ENCODE measurements around the gene SCN5A.

The SCN5A gene

GRCh38 chr3:38647217-38647970 lies 2.1 kb downstream of the SCN5A start:
- DNase-seq = no peak

DNA sequence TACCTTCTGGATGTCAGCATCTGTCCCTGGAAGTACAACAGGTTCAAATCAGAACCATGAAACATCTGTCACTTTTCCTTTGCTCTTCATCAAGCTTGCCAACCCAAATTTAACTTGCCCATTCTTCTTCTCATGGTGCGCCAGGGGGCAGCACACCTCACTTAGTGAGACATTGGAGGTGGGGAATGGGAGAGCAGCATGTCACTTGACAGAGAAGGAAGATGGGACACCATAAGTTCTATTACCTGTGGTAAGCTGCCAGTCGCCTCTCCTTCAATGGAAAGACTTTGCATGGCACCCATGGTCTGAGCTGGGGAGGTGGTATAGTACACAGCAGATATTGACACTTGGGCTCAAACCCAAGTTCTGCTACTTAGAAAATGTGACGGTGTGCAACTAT lies 2.9 kb downstream of the SCN5A start:
- DNase-seq = no peak

DNA sequence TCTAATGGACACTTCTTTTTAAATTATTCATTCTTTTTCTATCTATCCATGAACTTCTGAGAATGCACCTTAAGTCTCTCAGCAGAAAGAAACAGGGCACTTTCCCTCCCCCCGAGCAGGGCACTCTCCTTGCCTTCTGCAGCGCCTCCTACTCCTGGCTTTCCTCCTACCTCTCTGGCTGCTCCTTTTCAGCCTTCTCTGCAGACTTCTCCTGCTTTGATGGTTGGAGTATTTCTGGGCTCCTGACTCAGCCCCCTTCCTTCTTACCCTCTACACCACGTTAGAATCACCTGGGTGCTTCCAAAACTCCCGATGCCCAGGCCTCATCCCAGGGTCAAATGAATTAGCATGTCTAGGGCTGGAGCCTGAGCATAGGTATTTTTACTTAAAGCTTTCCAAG lies 3.4 kb downstream of the SCN5A start:
- DNase-seq = no peak

- no peak for DNase-seq
Observed at GRCh38 chr3:38645601-38646000, 3.9 kb downstream of the SCN5A start.

DNA sequence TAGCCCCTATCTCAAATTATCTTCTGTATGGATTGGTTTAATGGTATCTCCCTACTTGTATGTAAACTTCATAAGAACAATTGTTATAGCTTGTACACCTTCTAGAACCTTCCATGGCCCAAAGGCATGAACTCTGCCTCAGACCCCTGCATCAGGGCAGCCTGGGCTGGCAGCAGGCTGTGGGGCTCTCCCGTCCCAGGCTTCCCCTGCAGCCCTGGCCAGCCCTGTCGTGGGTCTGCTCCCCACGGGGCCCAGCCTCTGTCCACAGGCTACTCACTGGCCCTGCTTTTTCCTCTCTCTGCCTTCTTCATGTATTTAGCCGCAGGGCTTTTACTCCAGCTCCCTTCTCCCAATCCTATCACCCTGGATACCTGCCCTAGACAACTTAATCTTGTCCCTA lies 4.4 kb downstream of the SCN5A start:
- DNase-seq = no peak

GRCh38 chr3:38644662-38645053 lies 4.8 kb downstream of the SCN5A start:
- no peak for DNase-seq

- DNase-seq = no peak
Observed at GRCh38 chr3:38644016-38644661, 5.3 kb downstream of the SCN5A start.

DNA sequence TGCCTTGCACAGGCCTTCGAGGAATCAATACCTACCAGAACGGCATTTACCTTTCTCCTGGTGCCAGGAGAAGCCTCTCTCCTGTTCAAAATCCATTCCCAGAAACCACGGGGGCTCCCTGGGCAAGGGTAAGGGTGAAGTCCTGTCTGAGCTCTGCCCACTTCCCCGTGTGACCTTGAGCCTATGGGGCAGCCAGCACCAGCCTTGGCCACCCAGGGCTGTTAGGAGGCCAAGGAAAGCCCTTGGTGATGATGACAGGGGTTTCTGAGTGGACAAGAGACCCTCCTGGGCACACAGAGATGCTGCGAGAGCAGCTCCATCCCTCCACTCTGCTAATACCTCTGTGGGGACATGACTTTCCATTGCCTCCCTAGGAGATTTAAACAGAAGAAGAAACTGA lies 5.9 kb downstream of the SCN5A start:
- DNase-seq = no peak

GRCh38 chr3:38643090-38643489 lies 6.4 kb downstream of the SCN5A start:
- DNase-seq = no peak

- DNase-seq = no peak
Observed at GRCh38 chr3:38641461-38642110, 7.9 kb downstream of the SCN5A start.

- DNase-seq = no peak
Observed at GRCh38 chr3:38640661-38641452, 8.6 kb downstream of the SCN5A start.

DNA sequence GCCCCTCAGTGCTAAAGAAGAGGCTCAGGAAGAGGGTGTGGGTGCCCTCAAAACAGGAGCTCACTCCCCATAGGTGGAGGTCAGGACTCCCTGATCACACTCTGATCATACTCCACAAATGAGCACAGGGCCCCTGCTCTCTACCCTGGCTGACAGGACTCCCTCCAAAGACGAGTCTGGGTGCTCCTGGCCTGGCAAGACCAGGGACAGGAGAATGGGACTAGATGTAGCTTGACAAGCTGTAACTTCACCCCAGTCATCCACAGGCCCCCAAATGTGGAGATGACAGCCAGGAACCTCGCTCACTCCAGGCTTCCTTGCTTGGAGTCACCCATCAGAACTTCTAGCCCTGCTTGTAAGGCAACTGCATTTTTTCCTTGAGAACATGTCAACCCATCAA lies 11.1 kb downstream of the SCN5A start:
- no peak for DNase-seq

- DNase-seq = no peak
Observed at GRCh38 chr3:38637906-38638305, 11.6 kb downstream of the SCN5A start.

DNA sequence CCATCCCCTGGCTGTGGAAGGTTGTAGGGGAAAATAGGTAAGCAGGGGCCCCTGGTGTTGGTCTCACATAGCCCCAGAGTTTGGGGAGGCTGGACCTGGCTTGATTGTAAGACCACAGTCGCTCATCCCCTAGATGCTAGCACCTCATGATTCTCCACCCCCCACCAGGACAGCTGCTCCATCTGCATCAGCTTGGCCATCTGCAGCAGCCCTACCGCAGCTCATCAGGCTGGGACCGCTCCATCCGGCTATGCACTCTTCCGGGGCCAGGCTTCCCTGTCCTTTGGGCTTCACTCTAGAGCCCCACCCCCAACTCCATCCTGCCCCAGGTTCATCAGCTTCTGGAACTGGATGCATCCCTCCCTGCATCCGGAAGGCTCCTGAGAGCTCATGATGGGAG lies 12.6 kb downstream of the SCN5A start:
- no peak for DNase-seq

- no peak for DNase-seq
Observed at GRCh38 chr3:38636464-38636863, 13.0 kb downstream of the SCN5A start.

DNA sequence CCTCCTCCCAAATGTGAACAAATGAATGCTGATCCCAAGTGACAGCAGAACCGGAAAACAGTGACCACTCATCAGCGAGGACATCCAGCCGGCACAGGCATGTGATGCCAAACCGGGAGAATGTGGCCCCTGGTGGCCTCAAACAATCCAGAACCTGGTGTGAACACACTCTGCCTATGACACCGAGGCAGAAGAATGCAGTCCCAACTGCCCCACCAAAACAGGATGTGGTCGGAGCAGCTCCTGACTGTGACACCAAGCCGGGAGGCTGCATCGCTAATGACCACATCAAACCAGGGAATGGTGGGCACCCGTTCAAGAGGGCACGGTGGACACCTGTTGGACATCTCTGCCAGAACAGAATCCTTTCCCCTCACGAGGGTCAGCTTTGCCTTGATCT lies 15.4 kb downstream of the SCN5A start:
- DNase-seq = no peak

DNA sequence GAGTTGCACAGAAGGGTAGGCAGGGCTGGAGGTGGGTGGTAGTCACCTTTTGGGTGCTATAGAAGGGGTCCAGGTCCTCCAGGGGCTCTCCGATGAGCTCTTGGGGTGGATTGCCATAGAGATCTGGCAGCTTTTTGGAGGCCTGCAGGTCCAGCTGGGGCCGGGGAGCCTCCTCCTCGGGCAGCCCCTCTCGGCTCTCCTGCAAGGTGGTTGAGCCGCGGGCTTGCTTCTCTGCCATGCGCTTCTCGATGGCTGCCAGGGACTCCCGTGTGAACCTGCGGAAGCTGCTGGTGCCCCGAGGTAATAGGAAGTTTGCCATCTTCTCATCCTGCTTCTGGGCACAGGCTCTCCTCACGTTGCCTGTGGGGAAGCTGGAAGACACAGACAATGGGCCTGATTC lies 16.5 kb downstream of the SCN5A start:
- no peak for DNase-seq

GRCh38 chr3:38630606-38631005 lies 18.9 kb downstream of the SCN5A start:
- DNase-seq = no peak

- no peak for DNase-seq
Observed at GRCh38 chr3:38630070-38630469, 19.4 kb downstream of the SCN5A start.

DNA sequence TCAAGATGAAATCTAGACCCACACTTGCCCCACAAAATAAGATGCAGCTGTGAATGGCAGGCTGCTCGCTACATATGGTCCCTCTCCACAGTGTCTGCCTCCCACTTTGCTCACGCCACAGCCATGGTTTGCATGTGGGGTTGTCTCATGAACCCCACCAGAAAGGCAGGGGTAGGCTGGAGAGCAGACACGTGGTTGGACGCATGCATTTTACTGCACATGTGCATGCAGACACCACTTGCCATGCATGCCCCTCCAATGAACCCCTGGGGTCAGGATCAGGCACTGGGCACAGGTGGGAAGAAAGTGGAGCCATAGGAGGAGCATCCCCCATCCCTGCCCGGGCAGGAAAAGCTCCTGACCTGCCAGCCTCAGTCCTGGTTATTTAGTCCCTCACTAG lies 20.7 kb downstream of the SCN5A start:
- no peak for DNase-seq

GRCh38 chr3:38627956-38628355 lies 21.5 kb downstream of the SCN5A start:
- no peak for DNase-seq

- no peak for DNase-seq
Observed at GRCh38 chr3:38626171-38626570, 23.3 kb downstream of the SCN5A start.

- DNase-seq = no peak
Observed at GRCh38 chr3:38623539-38623938, 25.9 kb downstream of the SCN5A start.

DNA sequence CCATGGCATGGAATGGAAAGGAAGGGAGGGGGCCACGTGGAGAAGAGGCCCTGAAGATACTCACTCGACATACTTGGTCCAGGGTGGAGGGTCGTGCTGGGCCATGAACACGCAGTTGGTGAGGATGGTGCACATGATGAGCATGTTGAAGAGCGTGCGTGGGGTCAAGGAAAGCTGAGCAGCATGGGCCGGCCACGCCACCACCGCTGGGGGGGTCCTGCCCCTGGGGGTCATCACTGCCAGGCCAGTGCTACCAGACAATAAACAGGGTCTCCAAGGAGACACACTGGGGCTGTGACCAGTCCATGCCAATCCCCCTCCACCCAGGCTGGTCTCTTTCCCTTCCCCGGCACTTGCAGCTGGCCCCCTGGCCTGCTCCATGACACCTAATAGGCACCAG lies 27.2 kb downstream of the SCN5A start:
- no peak for DNase-seq
